Left lung (tissue), 10 donors: ENCODE results near the gene IRF8. TPM values are rescaled to one million over a fixed set of nuclear protein-coding genes. Genes with fewer than 3 reads are reported as not detected.
A peak's percentile ranks its signal among the peaks of the same experiment; 100 is the strongest.

Source experiments
- ATAC-seq: fragments of 200-7000 bp; cut with Tn5 transposase; one replicate; pipeline ENCODE4 v1.9.1; 2020; ENCODE audit warnings: moderate library complexity
- DNase-seq, 4 donors: peaks; one replicate each; pipeline ENCODE4 v3.0.0-alpha.2; 2013 to 2020
- H3K27ac ChIP-seq, 2 donors: fragments of 200-600 bp; sonication (generic) in 1 of 2; one replicate each; pipeline versions ENCODE4 v1.5.0 to v1.8.0; 2020 to 2021
- H3K27me3 ChIP-seq, 2 donors: fragments of 200-600 bp; sonication (generic) in 1 of 2; one replicate each; pipeline versions ENCODE4 v1.5.0 to v1.8.0; 2020 to 2021
- H3K36me3 ChIP-seq, 2 donors: fragments of 200-600 bp; sonication (generic) in 1 of 2; one replicate each; pipeline versions ENCODE4 v1.5.0 to v1.8.0; 2020 to 2021
- H3K4me1 ChIP-seq, 2 donors: fragments of 200-600 bp; one replicate each; pipeline ENCODE4 v1.8.0; 2021
- H3K4me3 ChIP-seq, 2 donors: fragments of 200-600 bp; sonication (generic) in 1 of 2; one replicate each; pipeline versions ENCODE4 v1.5.0 to v1.8.0; 2020 to 2021; ENCODE audit warnings: mild to moderate bottlenecking in 1 of 2
- H3K9me3 ChIP-seq, 2 donors: fragments of 200-600 bp; sonication (generic) in 1 of 2; one replicate each; pipeline versions ENCODE4 v1.5.0 to v1.8.0; 2020 to 2021
- CTCF ChIP-seq, 2 donors: fragments of 200-600 bp; sonication (generic) in 1 of 2; IDR thresholded peaks; one replicate each; pipeline versions ENCODE4 v1.5.0 to v1.8.0; 2021; ENCODE audit warnings: antibody characterized with exemption in 2 of 2
- intact Hi-C, 2 donors: fragments of 100-400 bp; cut with DNase I; formaldehyde crosslinking; loops; one replicate each; pipeline versions ENCODE4 v1.11.2 to v1.14.2; 2022
- polyA plus RNA-seq, 6 donors: library from polyadenylated mRNA; unstranded; fragments of 120-200 nt; gene quantifications; one replicate each; pipeline ENCODE4 v1.2.1, GENCODE V29; 2013; ENCODE audit not compliant: insufficient read length in 6 of 6
- total RNA-seq, 2 donors: library from RNA; stranded (reverse); fragmentation: NEBNext Ultra II Directional; extraction: Animal tissue kit (Norgen Biotek cat#: 25700); gene quantifications; one replicate each; pipeline ENCODE4 v1.2.1, GENCODE V29; 2021
- donor health status: DM: no; HTN: yes; CAD: no.
- donor health status: DM: no; HTN: no; CAD: no.

Gene IRF8
- total and polyA plus RNA-seq, 8 donors, result 9.8 to 33.6 (median 15.2) TPM

- intact Hi-C loops, result no loop called here
- TF ChIP-seq CTCF (IDR thresholded peaks at IDR 0.05), result no peak
- H3K9me3 ChIP-seq, result no peaks in the 10 kb centered on the region
- DNase-seq, result no peak
- H3K27ac ChIP-seq, result no peak overlapping the region
- peaks cover 3 to 79% of the 10 kb centered on the region in 2 donors for H3K4me1 ChIP-seq
- H3K4me3 ChIP-seq, result no peak overlapping the region
- peaks cover 0 to 34% of the 10 kb centered on the region in 2 donors for H3K36me3 ChIP-seq
- no peaks in the 10 kb centered on the region for H3K27me3 ChIP-seq
- no peak for ATAC-seq
Measured at GRCh38 chr16:85914423-85914794, 15.4 kb downstream of the IRF8 start.

- Histone ChIP-seq H3K9me3 (no peaks in the 10 kb centered on the region), H3K27ac (no peak overlapping the region), H3K27me3 (no peaks in the 10 kb centered on the region), H3K4me1 (peaks cover 3 to 70% of the 10 kb centered on the region in 2 donors), H3K36me3 (peaks cover 0 to 32% of the 10 kb centered on the region in 2 donors), H3K4me3 (no peak overlapping the region)
- ATAC-seq (no peak), DNase-seq (no peak)
- TF ChIP-seq CTCF (IDR thresholded peaks at IDR 0.05), result no peak
- intact Hi-C loops, result no loop called here
Measured at GRCh38 chr16:85915125-85915845, 16.3 kb downstream of the IRF8 start.

GRCh38 chr16:85916141-85916890 lies 17.4 kb downstream of the IRF8 start:
- peak overlapping the region; percentile 4 to 53 for H3K27ac ChIP-seq
- H3K4me3 ChIP-seq, result no peak overlapping the region
- no peaks in the 10 kb centered on the region for H3K9me3 ChIP-seq
- peaks cover 0 to 35% of the 10 kb centered on the region in 2 donors for H3K36me3 ChIP-seq
- DNase-seq, result peak in 2 of 4 donors; percentile 75 to 88
- H3K27me3 ChIP-seq, result no peaks in the 10 kb centered on the region
- peak; percentile 78 for ATAC-seq
- intact Hi-C loops, result no loop called here
- no peak for TF ChIP-seq CTCF (IDR thresholded peaks at IDR 0.05)
- peaks cover 3 to 60% of the 10 kb centered on the region in 2 donors for H3K4me1 ChIP-seq

GRCh38 chr16:85917012-85917411 lies 18.1 kb downstream of the IRF8 start:
- Histone ChIP-seq H3K36me3 (peaks cover 0 to 31% of the 10 kb centered on the region in 2 donors), H3K27ac (no peak overlapping the region), H3K27me3 (no peaks in the 10 kb centered on the region), H3K9me3 (no peaks in the 10 kb centered on the region), H3K4me1 (peaks cover 0 to 53% of the 10 kb centered on the region in 2 donors), H3K4me3 (no peak overlapping the region)
- intact Hi-C loops, result no loop called here
- TF ChIP-seq CTCF (IDR thresholded peaks at IDR 0.05), result no peak
- DNase-seq (no peak), ATAC-seq (no peak)

GRCh38 chr16:85917959-85918358 lies 19.0 kb downstream of the IRF8 start:
- intact Hi-C loops, result no loop called here
- no peak for TF ChIP-seq CTCF (IDR thresholded peaks at IDR 0.05)
- Histone ChIP-seq H3K27me3 (no peaks in the 10 kb centered on the region), H3K27ac (no peak overlapping the region), H3K9me3 (no peaks in the 10 kb centered on the region), H3K36me3 (peaks cover 0 to 31% of the 10 kb centered on the region in 2 donors), H3K4me3 (no peak overlapping the region), H3K4me1 (peaks cover 0 to 43% of the 10 kb centered on the region in 2 donors)
- ATAC-seq, result no peak
- DNase-seq, result no peak
